AG04449 (cell line): ENCODE measurements around the gene ZBTB17.
"Not testable (repeated sequence)": the region's sequence is repeated elsewhere in the genome, so short reads cannot be mapped to it uniquely, and the experiment has no call there.

Experiments used
- CTCF ChIA-PET: fragments of 350-600 bp; formaldehyde crosslinking; extraction: SDS; loops from one replicate; lab custom pipeline; 2021; ENCODE audit warnings: antibody characterized with exemption; lab: Yijun Ruan, JAX
- POLR2A ChIA-PET: fragments of 400-600, 350-600 bp; formaldehyde crosslinking; extraction: SDS; loops from one replicate; lab custom pipeline; 2020; ENCODE audit warnings: antibody characterized with exemption, inconsistent platforms; lab: Yijun Ruan, JAX
- DNase-seq: peaks from one replicate; pipeline ENCODE4 v3.0.0-alpha.2; 2010; ENCODE audit warnings: low read depth, low spot score
- H3K4me3 ChIP-seq: 2 replicates; pipeline ENCODE4 v1.5.1; 2011; ENCODE audit warnings: low read depth, mild to moderate bottlenecking, control low read depth, low read length
- TF ChIP-seq, protein P1 (sequence below): IDR thresholded peaks from one replicate; pipeline ENCODE4 v1.5.1; 2011; ENCODE audit warnings: mild to moderate bottlenecking, moderate library complexity, low read length, control low read depth, inconsistent platforms; ENCODE audit not compliant: insufficient read depth; ENCODE audit errors: missing control alignments

Gene ZBTB17

DNA sequence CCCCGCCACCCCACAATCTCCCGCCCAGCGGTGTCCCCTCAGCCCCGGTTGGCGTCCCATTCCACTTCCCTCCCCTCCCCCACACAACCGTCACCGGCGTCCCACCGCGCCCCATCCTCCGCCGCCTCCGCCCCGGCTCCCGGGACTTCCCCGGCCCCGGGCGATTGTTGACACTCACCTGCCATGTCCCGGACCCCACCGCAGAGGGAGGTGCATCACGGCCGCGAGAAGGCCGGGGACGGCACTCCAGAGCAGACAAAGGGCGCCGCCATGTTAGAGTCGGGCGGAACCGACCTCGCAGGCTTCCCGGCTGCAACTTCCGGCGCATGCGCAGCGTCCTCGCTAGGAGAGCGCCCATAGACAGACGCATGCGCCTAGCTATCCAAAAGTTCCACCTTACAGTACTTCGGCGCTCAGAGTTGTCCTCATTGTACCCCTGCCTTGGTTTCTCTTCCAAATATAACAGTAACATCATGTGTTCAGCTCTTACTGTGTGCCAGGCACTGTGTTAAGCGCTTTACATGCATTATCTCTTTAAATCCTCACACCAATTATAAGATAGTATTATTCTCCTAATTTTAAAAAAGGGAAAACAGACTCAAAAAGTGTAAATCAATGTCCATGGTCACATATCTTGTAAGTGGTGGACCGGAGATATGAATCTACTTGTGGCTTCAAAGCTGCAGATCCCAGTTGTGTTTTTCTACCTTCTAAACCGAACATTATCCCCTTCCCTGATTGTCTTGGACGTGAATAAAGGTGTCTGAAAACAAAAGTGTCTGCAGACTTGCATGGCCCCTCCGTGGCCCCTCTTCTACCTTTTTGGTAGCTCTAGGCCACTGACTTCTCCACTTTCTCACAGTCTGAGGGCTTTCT lies at the start of gene ZBTB17:
TSS of gene ZBTB17 (minus strand) at position 297 of the 876 bp plus-strand sequence. CDS start 27,606 bp downstream, outside the sequence.
- H3K4me3 ChIP-seq = peak within 1 kb of the TSS; percentile 76
- ChIA-PET CTCF (interaction anchor here (0.8 to 3.7 kb wide), 20 partner anchors 8 to 213 kb away, joined by 3 to 27 read pairs (median 3); no protein-coding TSS in a partner anchor), POLR2A (interaction anchor here (0.7 to 1.3 kb wide), 5 partner anchors 9 to 179 kb away, joined by 3 to 5 read pairs (median 3); no protein-coding TSS in a partner anchor)
- no peak for DNase-seq
- TF ChIP-seq, protein P1, sequence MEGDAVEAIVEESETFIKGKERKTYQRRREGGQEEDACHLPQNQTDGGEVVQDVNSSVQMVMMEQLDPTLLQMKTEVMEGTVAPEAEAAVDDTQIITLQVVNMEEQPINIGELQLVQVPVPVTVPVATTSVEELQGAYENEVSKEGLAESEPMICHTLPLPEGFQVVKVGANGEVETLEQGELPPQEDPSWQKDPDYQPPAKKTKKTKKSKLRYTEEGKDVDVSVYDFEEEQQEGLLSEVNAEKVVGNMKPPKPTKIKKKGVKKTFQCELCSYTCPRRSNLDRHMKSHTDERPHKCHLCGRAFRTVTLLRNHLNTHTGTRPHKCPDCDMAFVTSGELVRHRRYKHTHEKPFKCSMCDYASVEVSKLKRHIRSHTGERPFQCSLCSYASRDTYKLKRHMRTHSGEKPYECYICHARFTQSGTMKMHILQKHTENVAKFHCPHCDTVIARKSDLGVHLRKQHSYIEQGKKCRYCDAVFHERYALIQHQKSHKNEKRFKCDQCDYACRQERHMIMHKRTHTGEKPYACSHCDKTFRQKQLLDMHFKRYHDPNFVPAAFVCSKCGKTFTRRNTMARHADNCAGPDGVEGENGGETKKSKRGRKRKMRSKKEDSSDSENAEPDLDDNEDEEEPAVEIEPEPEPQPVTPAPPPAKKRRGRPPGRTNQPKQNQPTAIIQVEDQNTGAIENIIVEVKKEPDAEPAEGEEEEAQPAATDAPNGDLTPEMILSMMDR = no peak

DNA sequence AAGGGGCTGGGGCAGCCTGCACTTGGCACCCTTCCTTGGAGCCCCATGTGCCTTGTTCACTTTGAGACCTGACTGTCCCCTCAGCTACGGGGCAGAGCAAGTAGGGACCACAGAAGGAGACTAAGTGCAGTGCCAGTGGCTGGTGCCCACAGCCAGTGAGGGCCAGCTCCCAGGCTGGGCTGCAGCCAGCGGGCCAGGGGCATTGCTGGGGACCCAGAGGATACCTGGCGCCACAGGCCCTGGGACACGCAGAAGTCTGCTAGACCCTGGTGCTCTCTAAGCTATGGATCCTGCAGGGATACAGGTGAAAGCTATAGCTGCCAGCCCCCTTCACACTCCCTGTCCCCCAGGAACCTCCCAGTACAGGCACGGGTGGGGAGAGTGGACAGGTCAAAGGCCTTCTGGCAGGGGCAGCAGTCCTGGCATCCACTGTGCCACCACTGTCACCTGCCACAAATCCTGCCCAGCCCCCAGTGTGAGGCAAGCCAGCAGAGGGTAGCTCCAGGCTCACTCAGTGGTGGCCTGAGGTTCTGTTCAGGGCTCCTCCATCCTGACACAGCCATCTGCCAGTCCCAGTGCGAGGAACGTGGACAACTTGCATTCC lies 47.3 kb upstream of the ZBTB17 start:
- no peak for DNase-seq
- ChIA-PET CTCF (interaction anchor here (8.1 kb wide), 1 partner anchor 15 kb away, joined by 97 read pairs; no protein-coding TSS in a partner anchor), POLR2A (no interaction called here)
- TF ChIP-seq, protein P1 = no peak
- no peak overlapping the region for H3K4me3 ChIP-seq

DNA sequence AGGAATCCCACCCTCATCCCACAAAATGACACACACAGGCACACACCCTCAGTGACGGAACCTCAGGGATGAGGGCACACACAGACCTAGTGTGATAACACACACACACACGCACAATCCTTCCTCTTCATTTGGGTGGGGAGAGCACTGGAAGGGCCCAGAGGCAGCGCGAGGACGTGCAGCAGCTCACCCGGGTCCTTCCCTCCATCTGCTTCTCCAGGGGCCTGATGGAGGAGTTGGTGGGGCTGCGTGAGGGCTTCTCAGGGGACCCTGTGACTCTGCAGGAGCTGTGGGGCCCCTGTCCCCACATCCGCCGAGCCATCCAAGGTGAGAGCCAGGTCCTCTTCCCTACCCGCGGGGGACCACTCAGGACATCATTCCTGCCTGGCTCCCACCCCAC lies 46.5 kb upstream of the ZBTB17 start:
- TF ChIP-seq, protein P1 = no peak
- ChIA-PET CTCF (interaction anchor here (1.1 to 8.1 kb wide), 2 partner anchors 15 to 230 kb away, joined by 4 to 97 read pairs; no protein-coding TSS in a partner anchor), POLR2A (no interaction called here)
- H3K4me3 ChIP-seq = no peak overlapping the region
- DNase-seq = no peak

DNA sequence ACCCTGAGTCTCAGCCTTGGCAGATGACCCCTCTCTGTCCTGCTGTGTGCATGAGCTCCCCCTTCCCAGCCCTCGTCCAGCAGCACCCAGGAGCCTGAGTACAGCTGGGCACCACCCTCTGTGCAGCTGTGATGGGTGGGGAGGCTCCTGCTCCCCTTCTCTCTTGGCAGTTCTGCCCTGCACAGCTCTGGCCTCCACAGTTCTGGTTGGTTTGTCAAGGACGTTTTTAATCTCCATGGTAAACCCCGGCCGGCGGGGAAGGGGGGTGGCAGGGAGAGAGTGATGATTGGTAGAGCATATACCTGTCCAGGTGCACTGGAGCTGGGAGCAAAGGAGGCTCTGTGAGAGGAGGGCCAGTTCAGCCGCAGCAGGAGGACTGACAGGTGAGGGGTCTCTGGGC lies 45.8 kb upstream of the ZBTB17 start, which contains the start of gene CLCNKA:
TSS of gene CLCNKA (plus strand) at position 356 of the 400 bp plus-strand sequence. CDS start 584 bp downstream, outside the sequence.
- ChIA-PET CTCF (interaction anchor here (1.1 to 8.1 kb wide), 2 partner anchors 14 to 230 kb away, joined by 4 to 97 read pairs; no protein-coding TSS in a partner anchor), POLR2A (no interaction called here)
- DNase-seq = no peak
- H3K4me3 ChIP-seq = no peak within 1 kb of the TSS
- TF ChIP-seq, protein P1 = no peak

DNA sequence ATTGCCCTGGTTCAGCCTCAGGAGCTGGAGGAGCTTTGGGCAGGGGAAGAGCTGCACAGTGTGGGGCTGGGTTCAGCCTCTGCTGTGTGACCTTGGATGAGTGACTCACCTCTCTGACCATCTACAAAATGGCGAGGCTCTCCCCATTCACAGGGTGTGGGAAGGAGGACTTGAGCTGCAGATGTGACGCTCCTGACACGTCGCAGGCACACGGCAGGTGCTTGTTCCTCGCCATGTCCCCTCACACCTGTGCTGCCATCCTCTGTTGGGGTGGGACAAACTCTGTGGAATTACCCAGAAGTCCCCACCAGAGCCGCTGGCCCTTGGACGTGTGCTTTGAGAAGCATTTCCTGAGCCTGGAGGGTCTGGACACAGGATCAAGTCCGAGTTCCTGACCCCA lies 45.0 kb upstream of the ZBTB17 start:
- POLR2A ChIA-PET, DNase-seq, H3K4me3 ChIP-seq: not testable (repeated sequence)
- CTCF ChIA-PET = interaction anchor here (1.1 to 8.1 kb wide), 3 partner anchors 13 to 53 kb away, joined by 3 to 97 read pairs (median 17); partner anchors contain the start of gene FAM131C

DNA sequence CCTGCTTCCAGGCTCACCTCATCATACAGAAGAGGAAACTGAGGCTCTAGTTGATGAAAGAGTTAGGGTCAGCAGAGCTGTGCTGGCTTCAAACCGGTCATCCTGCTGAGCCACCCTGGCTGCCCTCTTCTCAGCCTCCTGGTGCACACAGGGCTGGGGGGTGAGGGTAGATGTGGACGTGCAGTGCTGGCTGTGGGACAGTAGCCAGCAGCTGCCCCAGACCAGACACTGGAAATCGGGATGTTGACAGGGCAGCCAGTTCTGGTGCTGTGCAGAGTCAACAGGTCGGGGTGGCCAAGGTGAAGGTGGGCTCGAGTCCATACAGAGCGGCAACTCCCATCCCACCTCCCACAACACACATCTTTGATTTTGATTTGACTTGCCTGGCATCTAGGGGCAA lies 44.4 kb upstream of the ZBTB17 start:
- TF ChIP-seq, protein P1 = no peak
- ChIA-PET CTCF (interaction anchor here (0.9 to 8.1 kb wide), 7 partner anchors 11 to 228 kb away, joined by 3 to 97 read pairs (median 4); partner anchors contain the start of gene FAM131C), POLR2A (no interaction called here)
- DNase-seq = no peak
- H3K4me3 ChIP-seq = no peak overlapping the region
